Right lobe of liver (tissue), 4 donors: ENCODE measurements around the gene RTP4.

Experiments used
- POLR2A ChIP-seq: fragments of 450-650 bp; IDR thresholded peaks from one replicate; pipeline ENCODE4 v1.6.1; 2017; ENCODE audit warnings: antibody characterized with exemption, mild to moderate bottlenecking
- TF ChIP-seq, protein P1 (sequence below), 4 donors: fragments of 200-600 bp in 3 of 4; fragments of 450-650 bp in 1 of 4; IDR thresholded peaks; one replicate each; pipeline versions ENCODE4 v1.5.1 to v1.8.0; 2016 to 2022; ENCODE audit warnings: antibody characterized with exemption in 4 of 4, mild to moderate bottlenecking in 2 of 4
- donor health status: DM: no; HTN: no; CAD: no.
- donor health status: DM: no; HTN: no; CAD: no.
- donor health status: DM: no; HTN: yes; CAD: no.

DNA sequence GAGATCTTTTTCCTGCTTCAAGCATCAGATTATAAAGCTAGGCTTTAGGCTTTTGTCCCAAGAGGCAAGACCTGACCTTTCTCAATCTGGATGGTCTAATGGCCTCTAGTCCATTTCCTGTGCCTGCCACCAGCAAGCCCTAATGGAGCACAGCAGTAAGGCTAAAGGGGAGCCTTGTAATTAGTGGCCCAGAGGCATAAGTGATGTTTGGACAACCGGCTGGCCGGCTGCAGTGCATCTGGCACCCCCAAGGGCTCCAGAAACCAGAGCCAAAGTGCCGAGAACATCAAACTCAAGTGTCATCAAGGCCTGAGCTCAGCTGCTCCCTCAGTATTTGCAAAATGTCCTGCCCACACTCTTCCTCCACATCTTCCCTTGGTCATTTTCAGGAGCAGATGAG is 31.9 kb upstream of the RTP4 start:
- TF ChIP-seq, protein P1, sequence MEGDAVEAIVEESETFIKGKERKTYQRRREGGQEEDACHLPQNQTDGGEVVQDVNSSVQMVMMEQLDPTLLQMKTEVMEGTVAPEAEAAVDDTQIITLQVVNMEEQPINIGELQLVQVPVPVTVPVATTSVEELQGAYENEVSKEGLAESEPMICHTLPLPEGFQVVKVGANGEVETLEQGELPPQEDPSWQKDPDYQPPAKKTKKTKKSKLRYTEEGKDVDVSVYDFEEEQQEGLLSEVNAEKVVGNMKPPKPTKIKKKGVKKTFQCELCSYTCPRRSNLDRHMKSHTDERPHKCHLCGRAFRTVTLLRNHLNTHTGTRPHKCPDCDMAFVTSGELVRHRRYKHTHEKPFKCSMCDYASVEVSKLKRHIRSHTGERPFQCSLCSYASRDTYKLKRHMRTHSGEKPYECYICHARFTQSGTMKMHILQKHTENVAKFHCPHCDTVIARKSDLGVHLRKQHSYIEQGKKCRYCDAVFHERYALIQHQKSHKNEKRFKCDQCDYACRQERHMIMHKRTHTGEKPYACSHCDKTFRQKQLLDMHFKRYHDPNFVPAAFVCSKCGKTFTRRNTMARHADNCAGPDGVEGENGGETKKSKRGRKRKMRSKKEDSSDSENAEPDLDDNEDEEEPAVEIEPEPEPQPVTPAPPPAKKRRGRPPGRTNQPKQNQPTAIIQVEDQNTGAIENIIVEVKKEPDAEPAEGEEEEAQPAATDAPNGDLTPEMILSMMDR (IDR thresholded peaks at IDR 0.05), result no peak
- TF ChIP-seq POLR2A, result no peak
